ENCODE measurements around the gene FAM163B. TPM values are rescaled to one million over a fixed set of nuclear protein-coding genes. Genes with fewer than 3 reads are reported as not detected.

FAM163B gene
- total and polyA plus RNA-seq, 4 donors: 2.1 to 4.0 (median 3.4) TPM

DNA sequence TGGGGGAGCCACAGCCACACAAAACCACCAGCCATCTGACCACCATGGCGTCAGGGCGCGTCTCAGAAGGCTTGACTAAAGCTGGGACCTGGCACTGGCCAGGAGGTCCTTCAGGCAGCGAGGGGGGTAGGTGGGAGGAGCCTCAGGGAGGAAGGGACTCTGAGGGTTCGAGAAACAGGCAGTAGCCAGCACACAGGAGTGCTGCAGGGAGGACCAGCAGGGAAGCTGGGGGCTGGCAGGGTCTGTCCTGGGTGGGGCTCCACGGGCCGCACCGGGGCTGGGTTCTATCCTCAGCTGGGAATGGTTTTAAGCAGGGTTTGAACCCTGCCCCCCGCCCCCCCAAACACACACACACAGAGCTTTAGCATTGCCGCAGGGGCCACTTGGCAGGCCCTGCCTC lies 7.4 kb downstream of the FAM163B start (continued):
- TF ChIP-seq REST (IDR thresholded peaks at IDR 0.05): no peak
- TF ChIP-seq, protein P1, sequence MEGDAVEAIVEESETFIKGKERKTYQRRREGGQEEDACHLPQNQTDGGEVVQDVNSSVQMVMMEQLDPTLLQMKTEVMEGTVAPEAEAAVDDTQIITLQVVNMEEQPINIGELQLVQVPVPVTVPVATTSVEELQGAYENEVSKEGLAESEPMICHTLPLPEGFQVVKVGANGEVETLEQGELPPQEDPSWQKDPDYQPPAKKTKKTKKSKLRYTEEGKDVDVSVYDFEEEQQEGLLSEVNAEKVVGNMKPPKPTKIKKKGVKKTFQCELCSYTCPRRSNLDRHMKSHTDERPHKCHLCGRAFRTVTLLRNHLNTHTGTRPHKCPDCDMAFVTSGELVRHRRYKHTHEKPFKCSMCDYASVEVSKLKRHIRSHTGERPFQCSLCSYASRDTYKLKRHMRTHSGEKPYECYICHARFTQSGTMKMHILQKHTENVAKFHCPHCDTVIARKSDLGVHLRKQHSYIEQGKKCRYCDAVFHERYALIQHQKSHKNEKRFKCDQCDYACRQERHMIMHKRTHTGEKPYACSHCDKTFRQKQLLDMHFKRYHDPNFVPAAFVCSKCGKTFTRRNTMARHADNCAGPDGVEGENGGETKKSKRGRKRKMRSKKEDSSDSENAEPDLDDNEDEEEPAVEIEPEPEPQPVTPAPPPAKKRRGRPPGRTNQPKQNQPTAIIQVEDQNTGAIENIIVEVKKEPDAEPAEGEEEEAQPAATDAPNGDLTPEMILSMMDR (IDR thresholded peaks at IDR 0.05; ENCODE audit: low read depth, low read length, missing input control): no peak

- H3K27me3 ChIP-seq (ENCODE audit: control insufficient read depth in 4 of 4, insufficient read depth in 4 of 4, low read length in 3 of 4): no peaks in the 10 kb centered on the region
- no peak overlapping the region for H3K4me3 ChIP-seq (ENCODE audit: low read depth in 1 of 3, low read length in 3 of 3)
- 68% methylated on average over 7 of the region's 7 CpGs for WGBS
- no peak for DNase-seq (ENCODE audit: low spot score)
- no peak overlapping the region for H3K9ac ChIP-seq (ENCODE audit: low read depth in 1 of 2, low read length in 2 of 2)
- H3K9me3 ChIP-seq (ENCODE audit: control insufficient read depth in 4 of 4, low read length in 3 of 4): peaks cover 3 to 18% (median 8%) of the 10 kb centered on the region in 4 donors
- H3K36me3 ChIP-seq (ENCODE audit: control insufficient read depth in 4 of 4, insufficient read depth in 3 of 4, low read depth in 1 of 4, low read length in 3 of 4): no peaks in the 10 kb centered on the region
- H3K27ac ChIP-seq (ENCODE audit: low read depth in 1 of 2, low read length in 2 of 2): no peak overlapping the region
- TF ChIP-seq HNF4G (IDR thresholded peaks at IDR 0.05) (no peak), FOXA2 (IDR thresholded peaks at IDR 0.05) (no peak), GABPA (IDR thresholded peaks at IDR 0.05 in 1 of 2, conservative IDR thresholded peaks at IDR 0.05 in 1 of 2) (no peak), SP1 (IDR thresholded peaks at IDR 0.05) (no peak), RAD21 (IDR thresholded peaks at IDR 0.05) (no peak), NR2F2 (IDR thresholded peaks at IDR 0.05) (no peak), MAX (IDR thresholded peaks at IDR 0.05) (no peak), FOXA1 (IDR thresholded peaks at IDR 0.05) (no peak), ATF3 (IDR thresholded peaks at IDR 0.05) (no peak), JUND (IDR thresholded peaks at IDR 0.05) (no peak), YY1 (IDR thresholded peaks at IDR 0.05) (no peak), ZBTB33 (IDR thresholded peaks at IDR 0.05) (no peak), EGR1 (IDR thresholded peaks at IDR 0.05; ENCODE audit: low read depth in 2 of 2) (no peak), TAF1 (conservative IDR thresholded peaks at IDR 0.05) (no peak)
- H3K4me1 ChIP-seq (ENCODE audit: control insufficient read depth in 4 of 4, insufficient read depth in 4 of 4, low read length in 3 of 4): no peaks in the 10 kb centered on the region
Observed at GRCh38 chr9:133600739-133601138, 8.4 kb downstream of the FAM163B start.

Data from liver (tissue), 9 donors.